ENCODE measurements around the gene GARNL3. TPM values are rescaled to one million over a fixed set of nuclear protein-coding genes. Genes with fewer than 3 reads are reported as not detected.

GARNL3 gene
- total RNA-seq, 1 experiment from 2014 or later = 1.9 TPM

DNA sequence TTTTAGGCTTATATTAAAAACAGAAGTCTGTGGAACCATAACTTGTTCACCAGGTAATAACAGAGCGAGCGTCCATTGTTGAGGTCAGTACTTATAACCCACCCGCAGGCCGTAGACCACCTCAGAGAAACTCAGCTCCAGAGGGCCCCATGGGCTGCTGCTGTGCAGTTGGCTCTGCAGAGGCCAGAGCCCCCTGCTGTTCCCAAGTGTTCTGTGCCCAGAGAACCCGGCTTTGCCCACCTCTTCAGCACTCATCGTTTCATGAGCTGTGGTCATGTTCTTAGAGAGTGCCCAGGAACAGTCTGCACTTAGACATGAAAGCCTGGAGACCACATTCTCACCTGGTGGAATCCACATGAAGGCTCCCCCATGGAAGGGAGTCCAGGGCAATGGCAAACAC is 82.0 kb downstream of the GARNL3 start:
- Histone ChIP-seq H3K4me3 (no peak overlapping the region), H3K36me3 (no peaks in the 10 kb centered on the region), H3K9me3 (no peaks in the 10 kb centered on the region), H3K27me3 (no peaks in the 10 kb centered on the region)
- no peak for DNase-seq

DNA sequence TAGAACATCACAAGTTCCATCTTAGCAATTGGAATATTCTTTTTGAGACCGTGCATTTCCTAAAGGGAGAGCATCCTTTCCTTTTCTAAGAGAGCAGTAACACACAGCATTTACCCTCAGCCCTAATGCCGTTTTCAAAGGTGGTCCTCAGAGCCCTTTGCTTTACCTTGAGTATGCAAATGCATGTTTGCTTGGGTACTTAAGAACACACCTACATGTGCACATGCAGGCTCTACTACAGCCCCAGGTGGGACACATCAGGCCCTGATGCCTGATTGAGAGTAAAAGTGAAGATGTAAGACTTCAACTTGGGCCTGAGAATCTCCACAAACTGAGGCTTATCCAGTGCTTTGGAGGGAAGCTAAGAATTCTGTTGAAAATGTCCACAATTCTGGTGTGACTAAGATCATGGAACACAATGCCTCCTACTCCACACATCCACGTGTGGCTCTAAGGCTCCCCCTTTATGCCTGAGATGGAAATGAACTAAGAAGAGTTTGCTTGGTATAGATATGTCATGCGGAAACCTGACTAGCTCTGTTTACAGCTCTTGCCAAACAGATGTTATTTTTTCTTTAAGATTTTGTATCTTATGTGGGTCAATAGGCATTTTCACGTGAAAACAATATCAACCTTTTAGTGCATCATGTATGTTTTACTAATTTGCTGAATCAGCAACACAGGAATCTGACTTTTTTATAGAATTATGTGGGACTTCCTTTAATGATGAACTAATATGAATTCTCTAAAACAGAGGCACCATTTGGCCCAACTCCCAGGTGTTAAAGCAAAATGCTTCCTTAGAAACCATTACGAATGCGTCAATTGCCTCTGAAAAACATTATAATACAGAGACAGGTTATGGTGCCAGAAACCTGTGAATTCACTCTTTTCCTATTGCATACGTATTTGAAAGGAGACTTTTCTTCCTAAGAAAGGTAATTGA is 83.5 kb downstream of the GARNL3 start:
- no peak for DNase-seq
- no peaks in the 10 kb centered on the region for H3K36me3 ChIP-seq
- H3K4me3 ChIP-seq = no peak overlapping the region
- no peaks in the 10 kb centered on the region for H3K27me3 ChIP-seq
- H3K9me3 ChIP-seq = no peaks in the 10 kb centered on the region

DNA sequence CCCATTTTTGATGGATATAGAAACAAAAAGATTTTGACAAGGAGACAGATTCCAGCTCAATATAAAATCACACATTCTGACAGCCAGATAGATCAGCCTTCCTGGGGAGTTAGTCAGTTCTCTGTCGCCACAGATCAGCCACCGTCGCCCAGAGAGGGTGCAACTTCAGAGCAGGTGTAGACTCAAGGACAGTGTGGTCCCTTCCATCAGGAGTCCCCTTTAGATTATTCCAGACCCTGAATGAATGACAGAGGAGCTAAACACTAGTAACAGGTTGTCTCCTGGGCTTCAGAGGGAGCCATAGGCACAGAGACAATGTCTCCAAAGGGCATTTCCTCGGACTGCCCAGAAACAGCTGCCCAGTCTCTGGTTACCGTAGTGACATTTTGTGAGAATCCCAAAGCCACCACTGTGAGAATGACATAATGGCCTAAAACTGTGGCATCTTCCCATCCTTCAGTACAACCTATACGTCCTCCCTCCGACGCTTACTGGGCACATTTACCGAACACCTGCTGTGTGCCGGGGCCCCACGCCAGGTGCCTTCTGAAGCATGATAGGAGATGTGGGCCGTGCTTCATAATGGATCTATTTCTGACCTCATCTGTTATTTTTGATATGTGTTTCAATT is 85.0 kb downstream of the GARNL3 start:
- Histone ChIP-seq H3K9me3 (no peaks in the 10 kb centered on the region), H3K36me3 (no peaks in the 10 kb centered on the region), H3K27me3 (no peaks in the 10 kb centered on the region), H3K4me3 (no peak overlapping the region)
- DNase-seq = no peak

DNA sequence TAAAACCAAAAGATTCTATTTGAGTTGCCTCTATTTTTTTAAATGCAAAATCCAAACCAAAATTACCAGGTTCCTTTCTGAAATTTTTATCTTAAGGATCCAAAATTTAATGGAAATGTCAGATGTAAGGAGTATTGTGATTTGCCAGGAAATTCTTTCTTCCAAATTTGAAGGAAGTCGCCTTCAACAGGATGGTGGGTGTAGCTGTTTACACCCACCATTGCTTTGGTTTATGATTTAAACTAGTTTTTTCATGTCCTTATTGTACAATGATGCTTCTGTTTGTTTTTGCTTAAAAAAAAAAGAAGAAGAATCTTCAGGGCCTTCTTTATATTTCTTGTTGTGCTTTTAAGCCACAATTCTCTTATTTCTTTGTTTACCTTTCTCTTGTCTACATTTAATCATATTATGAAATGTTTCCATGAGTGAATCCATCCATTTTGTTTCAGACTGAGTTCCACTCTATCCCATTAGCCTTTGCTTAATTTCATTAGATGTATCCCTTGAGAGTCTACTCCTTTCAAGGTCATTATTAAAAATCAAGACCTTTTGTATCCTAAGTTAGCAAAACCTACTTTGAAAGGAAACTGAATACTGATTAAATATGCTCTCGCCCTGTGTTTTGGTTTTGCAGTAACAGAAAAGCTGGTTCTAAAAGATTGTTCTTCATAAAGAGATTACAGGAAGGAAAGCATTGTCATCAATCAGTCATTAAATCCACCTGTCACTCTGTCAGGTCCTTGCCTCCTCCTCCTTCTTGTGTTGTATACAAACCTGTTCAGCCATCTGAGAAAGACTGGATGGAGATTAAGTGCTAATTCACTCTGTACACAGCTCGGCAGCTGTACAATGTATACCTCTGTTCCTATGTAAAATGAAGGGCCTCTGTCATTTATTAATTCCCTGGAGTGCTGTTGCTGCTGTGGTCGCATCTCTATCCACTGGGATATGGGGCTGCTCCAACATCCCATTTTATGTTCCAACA is 86.9 kb downstream of the GARNL3 start:
- DNase-seq = no peak
- no peaks in the 10 kb centered on the region for H3K9me3 ChIP-seq
- H3K27me3 ChIP-seq = no peaks in the 10 kb centered on the region
- H3K36me3 ChIP-seq = no peaks in the 10 kb centered on the region
- no peak overlapping the region for H3K4me3 ChIP-seq

DNA sequence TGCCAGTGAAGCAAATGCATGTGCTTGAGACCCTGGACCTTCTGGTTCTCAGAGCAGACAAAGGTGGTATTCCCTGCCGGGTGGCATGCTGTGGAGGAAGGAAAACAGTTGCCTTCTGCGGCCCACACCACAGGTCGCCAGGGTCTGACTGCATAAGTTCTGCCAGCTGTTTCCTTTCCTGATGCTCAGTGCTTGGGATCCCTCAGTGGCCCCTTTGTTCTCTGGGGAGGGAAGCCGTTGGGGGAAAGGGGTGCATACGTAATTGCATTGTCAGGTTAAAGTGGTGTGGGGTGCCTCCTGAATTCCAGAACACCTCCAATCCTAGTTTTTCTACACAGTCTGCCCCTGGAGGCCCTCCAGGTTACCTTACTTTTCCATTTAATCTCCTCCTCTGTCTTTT is 89.3 kb downstream of the GARNL3 start:
- no peak for DNase-seq
- no peaks in the 10 kb centered on the region for H3K36me3 ChIP-seq
- no peak overlapping the region for H3K4me3 ChIP-seq
- H3K27me3 ChIP-seq = no peaks in the 10 kb centered on the region
- H3K9me3 ChIP-seq = no peaks in the 10 kb centered on the region

DNA sequence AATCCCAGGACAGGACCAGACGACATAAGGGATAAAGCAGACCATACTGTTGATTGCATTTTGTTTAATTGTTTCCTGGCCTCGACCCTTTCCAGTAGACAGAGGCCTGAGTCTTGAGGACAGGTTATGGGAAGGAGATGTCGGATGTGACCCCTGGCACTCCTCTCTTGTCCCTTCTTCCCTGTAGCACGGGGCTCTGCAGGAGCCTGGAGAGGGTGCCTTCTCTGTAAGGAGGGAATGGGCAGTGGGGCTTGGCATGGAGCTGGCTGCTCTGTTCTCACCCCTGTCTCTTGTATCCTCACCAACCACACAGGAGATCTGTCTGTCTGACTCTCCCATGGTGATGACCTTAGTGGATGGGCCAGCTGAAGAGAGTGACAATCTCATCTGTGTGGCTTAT is 92.3 kb downstream of the GARNL3 start:
- no peak for DNase-seq
- Histone ChIP-seq H3K9me3 (no peaks in the 10 kb centered on the region), H3K4me3 (no peak overlapping the region), H3K27me3 (no peaks in the 10 kb centered on the region), H3K36me3 (no peaks in the 10 kb centered on the region)

DNA sequence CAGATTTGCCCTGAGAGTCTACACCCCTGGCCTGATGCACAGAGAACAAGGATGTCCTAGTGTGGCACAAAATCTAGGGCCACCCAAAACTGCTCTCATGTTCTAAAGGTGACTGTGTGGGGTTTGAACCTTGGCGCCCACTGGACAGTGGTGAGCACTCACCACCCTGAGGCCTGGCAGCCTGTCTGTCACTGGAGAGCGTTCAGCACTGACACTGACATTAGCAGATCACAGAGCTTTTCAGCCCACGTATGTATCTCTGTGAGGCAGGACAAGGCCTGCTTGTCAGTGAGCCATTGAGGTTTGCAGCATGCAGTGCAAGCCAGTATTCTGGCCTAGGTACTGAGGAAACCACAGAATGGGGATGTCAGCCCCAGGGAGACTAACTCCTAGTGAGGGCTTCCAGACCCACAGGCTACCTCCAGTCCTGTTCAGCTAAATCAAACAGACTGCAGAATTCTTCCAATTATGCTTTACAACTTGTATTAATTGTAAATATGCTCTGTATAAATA is 93.5 kb downstream of the GARNL3 start:
- Histone ChIP-seq H3K9me3 (no peaks in the 10 kb centered on the region), H3K4me3 (no peak overlapping the region), H3K27me3 (no peaks in the 10 kb centered on the region), H3K36me3 (no peaks in the 10 kb centered on the region)
- no peak for DNase-seq

DNA sequence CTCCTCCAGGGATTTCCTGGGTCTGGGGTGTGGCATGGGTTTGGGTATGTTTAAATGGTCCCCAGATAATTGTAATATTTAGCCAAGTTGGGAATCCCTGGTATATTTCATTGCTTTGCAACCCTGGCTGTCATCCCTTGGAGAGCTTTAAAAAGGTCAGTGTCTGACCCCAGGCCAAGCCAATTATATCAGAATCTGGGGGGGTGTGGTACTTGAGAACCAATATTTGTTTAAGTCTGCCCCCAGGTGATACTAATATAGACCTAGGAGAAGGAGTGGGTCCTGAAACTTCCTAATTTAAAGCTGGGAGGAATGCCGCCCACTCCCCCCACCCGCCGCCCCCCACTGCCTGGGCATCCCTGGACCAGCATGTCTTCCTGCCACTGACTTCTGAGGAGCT is 94.2 kb downstream of the GARNL3 start:
- Histone ChIP-seq H3K9me3 (no peaks in the 10 kb centered on the region), H3K36me3 (no peaks in the 10 kb centered on the region), H3K4me3 (no peak overlapping the region), H3K27me3 (no peaks in the 10 kb centered on the region)
- DNase-seq = no peak

DNA sequence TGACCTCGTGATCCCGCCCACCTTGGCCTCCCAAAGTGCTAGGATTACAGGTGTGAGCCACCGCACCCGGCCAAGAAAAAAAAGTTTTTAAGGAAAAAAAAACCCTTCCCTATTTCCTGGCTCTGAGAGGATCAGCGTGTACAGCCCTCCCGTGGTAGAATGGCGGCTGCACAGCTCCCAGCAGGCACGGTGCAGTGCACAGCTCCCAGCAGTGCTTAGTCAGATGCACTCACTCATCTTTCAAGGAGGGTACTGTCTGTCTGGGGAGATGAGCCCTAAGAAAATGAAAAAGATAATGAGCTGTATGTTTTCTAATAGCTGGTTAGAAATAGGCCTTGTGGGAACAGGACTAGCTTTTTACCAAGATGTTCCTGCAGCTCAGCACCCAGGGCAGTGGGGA is 95.7 kb downstream of the GARNL3 start:
- no peak overlapping the region for H3K4me3 ChIP-seq
- no peaks in the 10 kb centered on the region for H3K9me3 ChIP-seq
- DNase-seq = no peak
- no peaks in the 10 kb centered on the region for H3K27me3 ChIP-seq
- H3K36me3 ChIP-seq = no peaks in the 10 kb centered on the region

DNA sequence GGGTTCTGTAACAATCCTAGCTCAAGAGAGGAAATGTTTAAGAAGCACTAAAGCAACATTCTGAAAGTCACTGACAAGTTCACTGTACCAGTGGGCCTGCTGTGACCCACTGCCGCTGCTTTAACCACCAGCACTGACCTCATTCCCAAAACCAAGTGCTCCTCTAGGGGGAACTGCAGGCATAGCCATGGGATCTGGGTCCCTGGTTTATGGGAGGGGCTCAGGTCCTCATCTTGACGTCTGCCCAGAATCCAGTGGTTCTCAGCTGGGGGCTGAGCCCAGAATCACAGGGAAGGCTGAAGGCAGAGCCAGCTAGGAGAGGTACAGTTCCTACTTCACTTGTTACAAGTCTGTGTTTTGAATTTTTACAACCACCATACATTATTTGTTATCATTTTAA is 96.3 kb downstream of the GARNL3 start:
- DNase-seq = peak; percentile 33
- no peaks in the 10 kb centered on the region for H3K36me3 ChIP-seq
- no peak overlapping the region for H3K4me3 ChIP-seq
- H3K9me3 ChIP-seq = no peaks in the 10 kb centered on the region
- no peaks in the 10 kb centered on the region for H3K27me3 ChIP-seq

DNA sequence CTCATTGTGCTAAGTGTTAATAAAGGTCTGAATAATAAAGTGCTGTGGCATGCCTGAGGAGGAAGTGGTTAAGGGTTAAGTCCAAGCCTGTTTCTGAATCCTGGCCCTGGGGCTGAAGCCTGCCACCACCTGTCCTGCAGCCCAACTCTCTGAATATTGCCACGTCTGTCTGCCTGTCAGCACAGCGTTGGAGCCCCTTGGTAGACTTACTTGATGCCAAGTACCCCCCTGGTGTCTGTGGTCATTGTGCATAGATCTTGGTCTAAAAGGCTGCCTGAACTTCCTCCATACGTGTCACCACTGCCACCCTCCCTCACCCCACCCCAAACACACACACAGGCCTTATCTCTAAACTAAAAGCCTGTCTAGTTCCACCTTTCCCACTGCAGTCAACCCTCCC is 97.0 kb downstream of the GARNL3 start:
- Histone ChIP-seq H3K9me3 (no peaks in the 10 kb centered on the region), H3K4me3 (no peak overlapping the region), H3K36me3 (no peaks in the 10 kb centered on the region), H3K27me3 (no peaks in the 10 kb centered on the region)
- no peak for DNase-seq

DNA sequence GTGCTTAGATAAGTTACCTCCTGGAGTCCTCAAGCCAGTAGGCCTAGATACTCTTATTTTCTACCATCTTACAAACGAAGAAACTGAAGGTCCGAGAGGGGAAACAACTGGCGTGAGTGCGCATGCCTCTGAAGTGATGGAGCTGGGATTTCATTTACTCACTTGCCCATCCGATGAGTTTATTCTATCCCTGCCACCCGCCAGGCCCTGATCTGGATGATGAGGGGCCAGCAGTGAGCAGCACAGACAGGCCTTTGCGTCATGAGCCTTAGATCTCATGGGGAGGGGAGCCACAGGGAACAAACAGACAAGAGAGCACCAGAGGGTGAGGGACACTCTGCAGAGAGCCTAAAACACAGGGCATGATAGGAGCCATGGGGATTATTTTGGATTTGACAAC is 98.3 kb downstream of the GARNL3 start:
- H3K36me3 ChIP-seq = no peaks in the 10 kb centered on the region
- H3K9me3 ChIP-seq = no peaks in the 10 kb centered on the region
- no peak overlapping the region for H3K4me3 ChIP-seq
- H3K27me3 ChIP-seq = no peaks in the 10 kb centered on the region
- no peak for DNase-seq

DNA sequence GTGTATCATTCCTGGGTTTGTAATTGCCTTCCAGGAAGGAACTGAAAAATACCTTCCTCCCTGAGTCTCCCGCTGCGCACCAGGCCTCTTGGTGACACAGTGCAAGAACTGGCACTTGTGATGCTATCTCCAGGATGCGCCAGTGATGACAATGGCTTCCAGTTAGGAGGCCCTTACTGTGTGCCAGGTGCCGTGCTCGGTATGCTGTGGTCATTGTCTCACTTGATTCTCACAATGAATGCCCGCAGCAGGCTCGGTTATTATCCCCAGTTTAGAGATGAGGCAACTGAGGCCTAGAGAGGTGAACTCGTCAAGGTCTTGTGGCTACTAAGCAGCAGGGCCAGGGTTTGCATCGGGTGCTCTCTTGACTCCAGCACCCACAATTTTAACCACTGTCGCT is 100.9 kb downstream of the GARNL3 start:
- no peak for DNase-seq
- H3K36me3 ChIP-seq = no peaks in the 10 kb centered on the region
- no peaks in the 10 kb centered on the region for H3K27me3 ChIP-seq
- no peak overlapping the region for H3K4me3 ChIP-seq
- H3K9me3 ChIP-seq = no peaks in the 10 kb centered on the region

DNA sequence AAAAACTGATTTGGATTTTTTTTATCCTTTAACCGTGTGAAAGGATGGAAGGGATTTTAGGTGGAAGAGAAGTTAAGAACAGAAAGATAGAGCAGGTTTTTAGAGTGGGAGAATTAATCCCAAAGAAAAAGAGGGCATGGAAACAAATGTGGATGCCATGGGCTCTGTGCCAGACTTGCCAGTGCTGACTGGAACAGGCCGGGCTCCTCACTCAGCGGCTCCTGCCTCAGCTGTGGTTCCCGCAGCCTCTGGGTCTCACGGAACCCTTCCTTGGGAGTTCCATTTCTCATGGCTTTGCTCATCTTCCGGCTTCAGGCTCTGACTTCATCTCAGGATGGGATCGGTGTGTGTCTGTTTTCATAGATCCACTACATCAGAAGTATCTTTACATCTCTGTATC is 102.0 kb downstream of the GARNL3 start:
- no peaks in the 10 kb centered on the region for H3K27me3 ChIP-seq
- H3K36me3 ChIP-seq = no peaks in the 10 kb centered on the region
- no peak overlapping the region for H3K4me3 ChIP-seq
- H3K9me3 ChIP-seq = no peaks in the 10 kb centered on the region
- no peak for DNase-seq

DNA sequence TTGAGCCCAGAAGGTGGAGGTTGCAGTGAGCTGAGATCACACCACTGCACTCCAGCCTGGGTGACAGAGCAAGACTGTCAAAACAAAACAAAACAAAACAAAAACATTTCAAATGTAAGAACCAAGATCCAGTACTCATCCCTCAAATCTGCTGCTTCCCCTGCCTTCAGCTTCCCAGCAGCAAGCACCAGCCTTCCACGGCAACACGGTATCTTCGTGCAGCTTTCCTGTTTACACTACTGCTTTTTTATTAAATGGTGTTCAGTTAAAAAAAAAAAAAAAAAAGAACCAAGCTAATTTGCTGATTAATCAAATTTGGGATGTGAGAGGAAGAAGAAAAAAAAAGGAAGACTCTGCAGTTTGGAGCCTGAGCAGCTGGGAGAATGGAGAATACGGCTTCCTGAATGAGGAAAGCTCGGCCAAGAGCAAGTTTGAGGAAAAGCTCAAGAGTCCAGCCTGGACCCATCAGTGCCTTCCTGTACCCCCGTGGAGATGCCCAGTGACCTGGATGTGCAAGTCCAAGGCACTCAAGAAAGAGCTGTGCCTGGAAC is 104.4 kb downstream of the GARNL3 start:
- Histone ChIP-seq H3K36me3 (no peaks in the 10 kb centered on the region), H3K27me3 (no peaks in the 10 kb centered on the region), H3K4me3 (no peak overlapping the region), H3K9me3 (no peaks in the 10 kb centered on the region)
- no peak for DNase-seq

DNA sequence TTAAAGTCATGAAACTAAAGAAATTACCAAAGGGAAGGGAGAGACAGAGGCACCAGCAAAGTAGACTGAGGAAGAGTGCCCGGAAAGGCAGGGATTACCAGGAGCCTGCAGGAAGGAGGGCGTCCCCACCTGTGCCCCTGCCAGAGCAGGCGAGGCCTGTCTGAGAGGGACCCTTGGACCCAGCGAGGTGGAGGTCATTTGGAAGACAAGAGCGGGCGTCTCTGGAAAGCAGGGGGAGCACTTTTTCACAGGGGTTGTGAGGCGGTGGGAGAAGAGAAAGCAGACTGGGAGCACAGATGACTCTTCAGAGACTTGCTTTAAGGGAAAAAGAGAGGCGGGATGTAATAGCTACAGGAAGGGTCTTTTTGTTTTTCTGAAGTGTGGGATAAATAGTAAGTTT is 104.9 kb downstream of the GARNL3 start:
- no peaks in the 10 kb centered on the region for H3K27me3 ChIP-seq
- H3K4me3 ChIP-seq = no peak overlapping the region
- no peaks in the 10 kb centered on the region for H3K9me3 ChIP-seq
- H3K36me3 ChIP-seq = no peaks in the 10 kb centered on the region
- no peak for DNase-seq

Measured in MG63 (cell line).